GM12878 (cell line): ENCODE measurements around the gene ERP44.

Source experiments
- ATF3 ChIP-seq: IDR thresholded peaks from 2 replicates; pipeline ENCODE4 v1.6.1; 2011; ENCODE audit warnings: low read depth, mild to moderate bottlenecking, low read length, moderate library complexity, borderline replicate concordance; ENCODE audit errors: extremely low read depth
- CBX3 ChIP-seq: fragments of 200-600 bp; sonication (generic); IDR thresholded peaks from 2 replicates; pipeline ENCODE4 v1.6.1; 2016; ENCODE audit warnings: low read depth, borderline replicate concordance
- CTCF ChIP-seq, 3 experiments: IDR thresholded peaks in 2 of 3; conservative IDR thresholded peaks in 1 of 3; 2 replicates each; pipeline ENCODE4 v1.5.1; 2011; ENCODE audit warnings: low read depth in 3 of 3, low read length in 3 of 3, mild to moderate bottlenecking in 3 of 3, control low read depth in 2 of 3, moderate library complexity in 2 of 3, inconsistent platforms in 1 of 3, mixed read lengths in 1 of 3; ENCODE audit not compliant: control insufficient read depth in 2 of 3, insufficient read depth in 1 of 3; ENCODE audit errors: extremely low read depth in 1 of 3
- EGR1 ChIP-seq, 2 experiments: IDR thresholded peaks; 1 replicate in 1 of 2; 2 replicates in 1 of 2; pipeline ENCODE4 v1.6.1; 2011 to 2012; ENCODE audit warnings: low read depth in 2 of 2, low read length in 2 of 2, borderline replicate concordance in 1 of 2, mild to moderate bottlenecking in 1 of 2, moderate library complexity in 1 of 2
- FOXM1 ChIP-seq: IDR thresholded peaks from 2 replicates; pipeline ENCODE4 v1.6.1; 2012; ENCODE audit warnings: low read depth, mild to moderate bottlenecking, inconsistent platforms, low read length, moderate library complexity
- NR2C1 ChIP-seq: fragments of 450-650 bp; IDR thresholded peaks from 2 replicates; pipeline ENCODE4 v1.6.1; 2017; ENCODE audit warnings: antibody characterized with exemption, mild to moderate bottlenecking, moderate library complexity
- PBX3 ChIP-seq: IDR thresholded peaks from 2 replicates; pipeline ENCODE4 v1.6.1; 2011; ENCODE audit warnings: mild to moderate bottlenecking, low read depth, low read length, moderate library complexity; ENCODE audit not compliant: insufficient replicate concordance
- POLR2A ChIP-seq: IDR thresholded peaks from 2 replicates; pipeline ENCODE4 v1.6.1; 2011; ENCODE audit warnings: low read depth, mild to moderate bottlenecking, low read length
- POLR2AphosphoS5 ChIP-seq: IDR thresholded peaks from 2 replicates; pipeline ENCODE4 v1.6.1; 2011; ENCODE audit warnings: mild to moderate bottlenecking, low read length, inconsistent platforms
- RCOR1 ChIP-seq: conservative IDR thresholded peaks from 2 replicates; pipeline ENCODE4 v1.6.1; 2012; ENCODE audit warnings: low read depth, low read length, improper control_type of control experiment
- SMAD5 ChIP-seq: IDR thresholded peaks from 2 replicates; pipeline ENCODE4 v1.6.1; 2016; ENCODE audit warnings: antibody characterized with exemption, low read depth
- SUZ12 ChIP-seq: fragments of 200-600 bp; sonication (generic); IDR thresholded peaks from one replicate; pipeline ENCODE4 v1.6.1; 2018; ENCODE audit warnings: antibody characterized with exemption, mild to moderate bottlenecking; ENCODE audit not compliant: unreplicated experiment
- TCF7 ChIP-seq: IDR thresholded peaks from 2 replicates; pipeline ENCODE4 v1.6.1; 2014; ENCODE audit warnings: antibody characterized with exemption, borderline replicate concordance

GRCh38 chr9:100104314-100104713 is 5.5 kb upstream of the ERP44 start:
- TF ChIP-seq SMAD5 (no peak), CTCF (IDR thresholded peaks at IDR 0.05 in 2 of 3, conservative IDR thresholded peaks at IDR 0.05 in 1 of 3; ENCODE audit: control insufficient read depth in 2 of 3, extremely low read depth in 1 of 3, insufficient read depth in 1 of 3, low read depth in 3 of 3, low read length in 3 of 3) (no peak), EGR1 (IDR thresholded peaks at IDR 0.05; ENCODE audit: borderline replicate concordance in 1 of 2, low read depth in 2 of 2, low read length in 2 of 2) (no peak), FOXM1 (no peak), SUZ12 (no peak), RCOR1 (no peak), TCF7 (no peak), POLR2AphosphoS5 (no peak), PBX3 (no peak), CBX3 (no peak), POLR2A (no peak), ATF3 (no peak), NR2C1 (no peak)
